ACHN (cell line): ENCODE measurements around the gene NTM.

Experiments used
- DNase-seq: peaks from one replicate; pipeline ENCODE4 v3.0.0-alpha.2; 2015
- in situ Hi-C: cut with HindIII; loops from 2 replicates; pipeline ENCODE4 v1.10.0; 2017; ENCODE audit warnings: low sequenced_read_pairs, low pct_ligation_motif_present, low pct_unique_long_range_greater_than_20kb

The NTM gene

DNA sequence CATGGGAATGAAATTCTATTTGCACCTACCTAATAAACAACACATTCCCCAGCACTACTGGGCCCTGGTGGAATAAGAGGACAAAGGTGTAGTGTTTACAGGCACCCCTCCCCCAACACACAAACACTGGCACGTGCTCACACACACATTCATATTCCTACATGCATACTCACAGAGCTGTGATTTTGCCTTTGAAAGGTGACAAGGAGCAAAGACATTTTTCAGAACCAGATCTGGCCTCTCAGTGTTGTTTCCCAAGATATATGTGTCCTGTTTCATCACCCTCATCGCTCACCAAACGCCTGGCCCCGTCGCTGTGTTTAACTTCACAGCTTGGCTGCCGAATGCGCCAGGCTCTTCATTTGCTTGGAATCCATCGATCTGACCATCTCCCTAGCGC is 292.6 kb downstream of the NTM start:
- no peak for DNase-seq
- in situ Hi-C loops: no loop called here

DNA sequence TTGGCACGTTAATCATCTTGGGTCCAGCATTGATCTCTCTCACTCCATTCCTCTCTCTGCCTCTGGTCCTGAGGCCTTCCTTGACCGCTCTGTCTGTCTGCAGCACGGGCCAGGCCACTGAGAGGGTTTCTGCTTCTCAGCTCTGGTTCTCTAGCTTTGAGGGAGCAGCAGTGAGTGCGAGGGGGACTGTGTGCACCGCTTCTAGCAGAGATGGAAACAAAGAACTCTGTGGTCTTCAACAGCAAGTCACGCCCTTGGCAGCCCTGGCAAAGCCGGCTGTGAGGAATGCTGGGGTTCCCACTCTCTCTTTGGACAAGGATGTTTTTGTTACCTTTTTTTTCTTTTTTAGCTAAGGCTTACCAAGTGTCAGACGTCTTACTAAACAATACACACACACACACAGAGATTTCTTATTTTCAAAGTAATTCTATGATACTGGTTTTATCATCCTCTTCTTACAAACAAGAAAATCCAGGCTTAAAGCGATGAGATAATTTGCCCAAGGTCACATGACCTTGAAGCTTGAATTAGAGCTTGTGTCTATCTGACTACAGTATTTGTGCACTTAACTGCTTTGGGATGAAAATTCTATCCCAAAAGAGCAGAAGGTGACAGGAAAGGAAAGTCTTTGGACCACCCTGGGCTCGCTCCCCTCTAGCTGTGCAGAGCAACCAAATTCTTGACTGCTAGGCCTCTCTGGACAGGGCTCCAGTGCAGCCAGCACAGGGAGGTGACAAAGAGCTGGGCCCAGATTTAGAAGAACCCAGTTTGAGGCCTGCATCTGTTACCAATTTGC is 293.2 kb downstream of the NTM start:
- in situ Hi-C loops: no loop called here
- DNase-seq: no peak

- DNase-seq: no peak
- in situ Hi-C loops: no loop called here
Observed at GRCh38 chr11:131664293-131664692, 293.9 kb downstream of the NTM start.

- no peak for DNase-seq
- in situ Hi-C loops: no loop called here
Observed at GRCh38 chr11:131664816-131665215, 294.4 kb downstream of the NTM start.

GRCh38 chr11:131665344-131665968 is 295.0 kb downstream of the NTM start:
- in situ Hi-C loops: no loop called here
- DNase-seq: no peak

GRCh38 chr11:131666006-131666405 is 295.6 kb downstream of the NTM start:
- in situ Hi-C loops: no loop called here
- no peak for DNase-seq

DNA sequence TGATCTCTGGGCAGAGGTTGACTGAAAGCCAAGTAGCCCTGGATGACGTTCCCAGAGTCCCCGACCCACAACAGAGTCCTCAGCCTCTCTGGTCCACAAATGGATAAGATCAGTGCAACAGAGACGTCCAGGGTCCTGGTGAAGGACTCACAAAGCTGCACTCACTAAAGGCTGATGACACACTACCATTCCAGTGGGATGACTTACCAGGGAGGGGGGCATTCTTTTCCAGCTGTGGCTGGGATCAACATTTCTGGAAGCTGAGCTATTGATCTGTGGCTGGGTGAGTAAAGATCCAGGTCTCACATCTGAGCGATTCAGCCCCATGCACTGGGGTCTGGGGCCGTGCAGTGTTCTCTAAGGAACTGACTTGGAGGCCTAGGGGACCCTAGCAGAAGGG is 296.2 kb downstream of the NTM start:
- no peak for DNase-seq
- in situ Hi-C loops: no loop called here

- in situ Hi-C loops: no loop called here
- no peak for DNase-seq
Observed at GRCh38 chr11:131667566-131667965, 297.2 kb downstream of the NTM start.

GRCh38 chr11:131668500-131669400 is 298.3 kb downstream of the NTM start:
- in situ Hi-C loops: no loop called here
- DNase-seq: peak; percentile 58

DNA sequence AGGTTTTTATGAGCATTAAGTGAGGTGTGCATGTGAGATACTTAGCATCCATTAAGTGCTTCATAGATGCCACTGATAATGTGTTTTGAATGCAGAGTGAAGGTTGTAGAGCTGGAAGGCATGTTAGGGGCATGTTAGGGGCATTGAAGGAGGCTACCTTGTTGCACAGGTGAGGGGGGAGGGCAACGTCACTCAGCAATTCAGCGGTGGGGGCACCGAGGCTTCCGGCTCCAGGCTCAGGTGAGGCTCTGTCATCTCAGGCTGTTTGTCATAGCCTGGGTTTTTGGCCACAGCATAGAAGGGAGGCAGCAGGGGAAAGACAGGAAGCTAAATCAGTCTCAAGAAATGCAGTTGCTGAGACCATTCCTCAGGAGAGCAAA is 299.0 kb downstream of the NTM start:
- in situ Hi-C loops: no loop called here
- DNase-seq: no peak

DNA sequence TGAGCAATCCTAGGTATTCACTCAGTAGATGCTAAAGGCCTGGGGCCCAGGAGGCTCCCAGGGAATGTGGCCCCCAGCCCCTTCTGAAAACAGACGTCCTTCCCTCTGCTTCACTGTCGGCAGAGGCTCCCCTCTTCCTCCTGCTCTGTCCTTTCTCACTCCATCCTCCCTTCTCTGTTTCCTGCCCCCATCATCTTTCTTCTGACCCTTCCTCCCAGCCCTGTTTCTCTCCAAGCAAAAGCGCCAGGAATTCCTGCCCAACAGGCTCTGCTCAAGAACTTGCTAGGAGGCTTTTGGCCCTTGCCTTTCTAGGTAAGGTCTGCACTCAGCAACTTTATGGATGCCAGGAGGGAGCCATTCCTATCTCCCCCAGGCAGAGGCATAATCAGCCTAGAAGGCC is 300.5 kb downstream of the NTM start:
- DNase-seq: no peak
- in situ Hi-C loops: no loop called here

- in situ Hi-C loops: no loop called here
Observed at GRCh38 chr11:131671320-131671719, 300.9 kb downstream of the NTM start.

DNA sequence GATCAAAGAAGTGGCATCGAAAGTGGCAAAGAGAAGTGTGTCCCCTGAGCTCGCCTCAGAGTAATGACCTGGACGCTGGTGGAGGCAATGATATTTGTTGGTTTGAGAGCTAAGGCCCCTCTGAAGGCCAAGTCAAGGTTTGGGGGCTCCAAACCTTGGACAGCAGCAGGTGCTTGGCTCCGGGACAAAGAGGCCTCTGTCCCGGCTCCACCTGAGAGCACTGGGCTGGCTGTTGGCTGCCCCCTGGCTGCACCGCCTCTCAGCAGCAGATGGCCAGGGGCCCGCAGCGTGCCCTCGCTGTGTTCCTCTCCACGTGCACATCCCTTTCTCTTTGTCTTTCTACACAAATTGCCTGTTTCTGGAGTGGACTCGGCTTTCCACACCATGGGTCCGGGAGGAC is 301.3 kb downstream of the NTM start:
- in situ Hi-C loops: no loop called here
- DNase-seq: no peak

More at GRCh38 chr11:131671320-131671719, 300.9 kb downstream of the NTM start:
- DNase-seq: no peak

- no peak for DNase-seq
- in situ Hi-C loops: no loop called here
Observed at GRCh38 chr11:131672191-131672590, 301.8 kb downstream of the NTM start.

- in situ Hi-C loops: no loop called here
Observed at GRCh38 chr11:131674051-131674755, 303.8 kb downstream of the NTM start.

DNA sequence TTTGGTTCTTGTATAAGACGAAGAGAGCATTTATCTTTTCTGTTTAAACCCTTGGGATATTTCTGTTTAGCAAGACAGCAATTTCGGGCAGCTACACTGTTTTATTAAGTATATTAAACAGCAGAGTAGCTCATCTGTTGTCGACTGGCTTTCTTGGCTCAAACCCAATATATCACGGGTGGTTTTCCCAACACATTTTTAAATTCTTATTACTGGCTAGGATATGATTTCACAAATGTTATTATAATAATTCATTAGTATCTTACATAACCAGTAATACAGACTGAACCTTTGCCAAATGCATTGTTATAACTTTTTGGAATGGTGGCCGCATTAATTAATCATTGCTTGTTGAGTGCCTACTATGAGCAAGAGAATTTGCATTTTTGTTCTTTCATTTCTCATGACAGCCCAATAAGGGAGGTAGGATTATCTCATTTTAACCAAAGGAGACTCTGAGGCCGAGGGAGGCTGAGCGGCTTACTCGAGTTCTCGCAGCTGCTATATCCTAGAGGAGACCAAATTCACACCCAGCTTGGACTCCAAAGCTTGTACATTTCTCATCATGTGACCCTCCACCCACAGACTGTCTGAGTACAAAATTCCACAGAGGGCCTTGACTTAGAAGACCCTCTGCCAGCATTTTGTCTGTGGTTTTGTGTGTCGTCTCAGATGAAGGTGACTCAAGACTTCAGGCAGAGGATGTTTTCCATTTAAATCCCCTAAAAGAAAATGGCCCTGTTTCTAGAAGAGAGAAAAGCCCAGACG is 304.9 kb downstream of the NTM start:
- in situ Hi-C loops: no loop called here
- DNase-seq: no peak

More at GRCh38 chr11:131674051-131674755, 303.8 kb downstream of the NTM start:
- peak; percentile 38 for DNase-seq

DNA sequence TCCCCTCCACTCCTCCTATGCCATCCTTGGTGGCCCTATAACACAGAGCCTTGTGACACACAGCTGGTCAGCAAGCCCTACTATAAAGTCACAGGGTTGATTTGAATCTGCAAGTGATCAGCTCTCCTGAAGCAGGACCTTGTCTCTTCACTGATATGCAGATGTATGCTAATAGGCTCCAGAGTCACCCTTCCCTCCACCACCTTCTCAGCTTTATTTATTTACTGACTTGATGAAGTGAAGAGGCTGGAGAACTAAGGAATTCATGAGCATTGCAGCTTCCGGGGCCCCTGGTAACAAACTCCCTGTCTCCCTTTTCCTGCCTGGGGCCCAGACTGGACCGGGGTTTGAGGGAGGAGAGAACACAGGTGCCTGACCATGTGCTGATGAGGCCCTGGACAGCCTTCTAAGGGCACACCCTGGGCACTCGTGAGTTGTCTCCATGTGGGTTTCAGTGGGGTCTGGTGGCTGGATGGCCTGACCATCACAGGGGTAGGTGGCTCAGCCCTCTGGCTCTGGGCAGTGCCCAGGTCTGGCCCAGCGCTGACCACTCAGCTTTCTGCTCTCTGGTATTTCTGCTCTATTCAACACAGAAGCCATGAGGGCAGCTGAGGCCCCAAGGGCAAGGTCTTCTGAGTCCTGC is 307.5 kb downstream of the NTM start:
- no peak for DNase-seq
- in situ Hi-C loops: no loop called here
